Neural cell (in vitro differentiated cells): ENCODE results near the gene TRAPPC6A. TPM values are rescaled to one million over a fixed set of nuclear protein-coding genes. Genes with fewer than 3 reads are reported as not detected.

Experiments used
- H2AFZ ChIP-seq: fragments of 200-600, 300-800 bp; sonication (generic), shearing (Covaris generic); 2 replicates; pipeline ENCODE4 v1.6.0; 2014; ENCODE audit warnings: low read depth, mild to moderate bottlenecking, antibody characterized with exemption, low read length, moderate library complexity
- H3F3A ChIP-seq: fragments of 200-600 bp; shearing (Covaris generic); 2 replicates; pipeline ENCODE4 v1.6.1; 2016; ENCODE audit warnings: mild to moderate bottlenecking, moderate library complexity, mixed read lengths, antibody characterized with exemption, low read length; ENCODE audit not compliant: insufficient read depth, poor library complexity, severe bottlenecking
- H3K27ac ChIP-seq: fragments of 200-600, 300-800 bp; sonication (generic), shearing (Covaris generic); 2 replicates; pipeline ENCODE4 v1.5.1; 2014; ENCODE audit warnings: mild to moderate bottlenecking, low read length, moderate library complexity
- H3K27me3 ChIP-seq: fragments of 300-800, 200-600 bp; sonication (generic), shearing (Covaris generic); 2 replicates; pipeline ENCODE4 v1.6.0; 2014; ENCODE audit warnings: mild to moderate bottlenecking, low read depth, low read length, moderate library complexity; ENCODE audit not compliant: insufficient read depth
- H3K36me3 ChIP-seq: fragments of 300-800, 200-600 bp; sonication (generic), shearing (Covaris generic); 2 replicates; pipeline ENCODE4 v1.5.1; 2014; ENCODE audit warnings: mild to moderate bottlenecking, antibody characterized with exemption, low read length, moderate library complexity; ENCODE audit not compliant: insufficient read depth
- H3K4me2 ChIP-seq: fragments of 300-800, 200-600 bp; sonication (generic), shearing (Covaris generic); 2 replicates; pipeline ENCODE4 v1.6.0; 2014; ENCODE audit warnings: mild to moderate bottlenecking, low read length
- H3K4me3 ChIP-seq: fragments of 300-800, 200-600 bp; sonication (generic), shearing (Covaris generic); 2 replicates; pipeline ENCODE4 v1.5.1; 2014; ENCODE audit warnings: mild to moderate bottlenecking, low read length, moderate library complexity
- H3K79me2 ChIP-seq: fragments of 200-600 bp; shearing (Covaris generic); replicated peaks from 2 replicates; pipeline ENCODE4 v1.6.0; 2014; ENCODE audit warnings: mild to moderate bottlenecking, low read length, moderate library complexity; ENCODE audit not compliant: insufficient read depth
- H3K9ac ChIP-seq: fragments of 300-800, 200-600 bp; sonication (generic), shearing (Covaris generic); 2 replicates; pipeline ENCODE4 v1.6.1; 2016; ENCODE audit warnings: mild to moderate bottlenecking, low read length, mixed read lengths
- H3K9me2 ChIP-seq: fragments of 200-600 bp; shearing (Covaris generic); 2 replicates; pipeline ENCODE4 v1.6.1; 2016; ENCODE audit warnings: mild to moderate bottlenecking, low read length, mixed read lengths; ENCODE audit not compliant: insufficient read depth
- H3K9me3 ChIP-seq: fragments of 200-600, 300-800 bp; sonication (generic), shearing (Covaris generic); 2 replicates; pipeline ENCODE4 v1.6.1; 2016; ENCODE audit warnings: mild to moderate bottlenecking, mixed run types, low read length, moderate library complexity, mixed read lengths
- H4K20me1 ChIP-seq: fragments of 200-600 bp; shearing (Covaris generic); 2 replicates; pipeline ENCODE4 v1.6.1; 2016; ENCODE audit warnings: mild to moderate bottlenecking, mixed run types; ENCODE audit not compliant: insufficient read depth
- EP300 ChIP-seq: fragments of 450-650 bp; conservative IDR thresholded peaks from 2 replicates; pipeline ENCODE4 v1.6.1; 2014; ENCODE audit warnings: antibody characterized with exemption, mild to moderate bottlenecking, moderate library complexity; ENCODE audit not compliant: poor library complexity, severe bottlenecking
- EZH2 ChIP-seq: fragments of 200-600, 300-800 bp; shearing (Covaris generic), sonication (generic); IDR thresholded peaks from 2 replicates; pipeline ENCODE4 v1.6.1; 2014; ENCODE audit warnings: antibody characterized with exemption, low read length, borderline replicate concordance, mild to moderate bottlenecking; ENCODE audit not compliant: insufficient read depth, poor library complexity, severe bottlenecking
- MXI1 ChIP-seq: fragments of 450-650 bp; conservative IDR thresholded peaks from 2 replicates; pipeline ENCODE4 v1.6.1; 2014; ENCODE audit warnings: antibody characterized with exemption, mild to moderate bottlenecking; ENCODE audit not compliant: poor library complexity, severe bottlenecking
- POLR2AphosphoS5 ChIP-seq: IDR thresholded peaks from 2 replicates; pipeline ENCODE4 v1.6.1; 2012
- RAD21 ChIP-seq: fragments of 450-650 bp; conservative IDR thresholded peaks from 2 replicates; pipeline ENCODE4 v1.6.1; 2014; ENCODE audit warnings: antibody characterized with exemption, mild to moderate bottlenecking, moderate library complexity
- SMC3 ChIP-seq: fragments of 450-650 bp; conservative IDR thresholded peaks from 2 replicates; pipeline ENCODE4 v1.6.1; 2014; ENCODE audit warnings: antibody characterized with exemption, mild to moderate bottlenecking, moderate library complexity; ENCODE audit not compliant: poor library complexity
- TAF1 ChIP-seq: IDR thresholded peaks from 2 replicates; pipeline ENCODE4 v1.6.1; 2012; ENCODE audit warnings: low read depth
- polyA plus RNA-seq: library from polyadenylated mRNA; depleted of rRNA; stranded (reverse); fragments of >200 nt; gene quantifications from 2 replicates; pipeline ENCODE4 v1.2.3, GENCODE V29; 2014
- TF ChIP-seq, protein P1 (sequence below): IDR thresholded peaks from 2 replicates; pipeline ENCODE4 v1.6.1; 2012; ENCODE audit warnings: borderline replicate concordance
- TF ChIP-seq, protein P2 (sequence below): fragments of 450-650 bp; IDR thresholded peaks from 2 replicates; pipeline ENCODE4 v1.5.1; 2014; ENCODE audit warnings: antibody characterized with exemption, mild to moderate bottlenecking, moderate library complexity; ENCODE audit not compliant: poor library complexity, severe bottlenecking

Gene TRAPPC6A
- polyA plus RNA-seq, 1 donor from 2014 or later, result 48.5 TPM

- no peak for TF ChIP-seq SMC3
- no peak for TF ChIP-seq EZH2
- TF ChIP-seq POLR2AphosphoS5, result no peak
- TF ChIP-seq, protein P1, sequence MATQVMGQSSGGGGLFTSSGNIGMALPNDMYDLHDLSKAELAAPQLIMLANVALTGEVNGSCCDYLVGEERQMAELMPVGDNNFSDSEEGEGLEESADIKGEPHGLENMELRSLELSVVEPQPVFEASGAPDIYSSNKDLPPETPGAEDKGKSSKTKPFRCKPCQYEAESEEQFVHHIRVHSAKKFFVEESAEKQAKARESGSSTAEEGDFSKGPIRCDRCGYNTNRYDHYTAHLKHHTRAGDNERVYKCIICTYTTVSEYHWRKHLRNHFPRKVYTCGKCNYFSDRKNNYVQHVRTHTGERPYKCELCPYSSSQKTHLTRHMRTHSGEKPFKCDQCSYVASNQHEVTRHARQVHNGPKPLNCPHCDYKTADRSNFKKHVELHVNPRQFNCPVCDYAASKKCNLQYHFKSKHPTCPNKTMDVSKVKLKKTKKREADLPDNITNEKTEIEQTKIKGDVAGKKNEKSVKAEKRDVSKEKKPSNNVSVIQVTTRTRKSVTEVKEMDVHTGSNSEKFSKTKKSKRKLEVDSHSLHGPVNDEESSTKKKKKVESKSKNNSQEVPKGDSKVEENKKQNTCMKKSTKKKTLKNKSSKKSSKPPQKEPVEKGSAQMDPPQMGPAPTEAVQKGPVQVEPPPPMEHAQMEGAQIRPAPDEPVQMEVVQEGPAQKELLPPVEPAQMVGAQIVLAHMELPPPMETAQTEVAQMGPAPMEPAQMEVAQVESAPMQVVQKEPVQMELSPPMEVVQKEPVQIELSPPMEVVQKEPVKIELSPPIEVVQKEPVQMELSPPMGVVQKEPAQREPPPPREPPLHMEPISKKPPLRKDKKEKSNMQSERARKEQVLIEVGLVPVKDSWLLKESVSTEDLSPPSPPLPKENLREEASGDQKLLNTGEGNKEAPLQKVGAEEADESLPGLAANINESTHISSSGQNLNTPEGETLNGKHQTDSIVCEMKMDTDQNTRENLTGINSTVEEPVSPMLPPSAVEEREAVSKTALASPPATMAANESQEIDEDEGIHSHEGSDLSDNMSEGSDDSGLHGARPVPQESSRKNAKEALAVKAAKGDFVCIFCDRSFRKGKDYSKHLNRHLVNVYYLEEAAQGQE, result no peak
- no peak for TF ChIP-seq EP300
- TF ChIP-seq RAD21, result no peak
- no peak for TF ChIP-seq MXI1
- TF ChIP-seq TAF1, result no peak
- TF ChIP-seq, protein P2, sequence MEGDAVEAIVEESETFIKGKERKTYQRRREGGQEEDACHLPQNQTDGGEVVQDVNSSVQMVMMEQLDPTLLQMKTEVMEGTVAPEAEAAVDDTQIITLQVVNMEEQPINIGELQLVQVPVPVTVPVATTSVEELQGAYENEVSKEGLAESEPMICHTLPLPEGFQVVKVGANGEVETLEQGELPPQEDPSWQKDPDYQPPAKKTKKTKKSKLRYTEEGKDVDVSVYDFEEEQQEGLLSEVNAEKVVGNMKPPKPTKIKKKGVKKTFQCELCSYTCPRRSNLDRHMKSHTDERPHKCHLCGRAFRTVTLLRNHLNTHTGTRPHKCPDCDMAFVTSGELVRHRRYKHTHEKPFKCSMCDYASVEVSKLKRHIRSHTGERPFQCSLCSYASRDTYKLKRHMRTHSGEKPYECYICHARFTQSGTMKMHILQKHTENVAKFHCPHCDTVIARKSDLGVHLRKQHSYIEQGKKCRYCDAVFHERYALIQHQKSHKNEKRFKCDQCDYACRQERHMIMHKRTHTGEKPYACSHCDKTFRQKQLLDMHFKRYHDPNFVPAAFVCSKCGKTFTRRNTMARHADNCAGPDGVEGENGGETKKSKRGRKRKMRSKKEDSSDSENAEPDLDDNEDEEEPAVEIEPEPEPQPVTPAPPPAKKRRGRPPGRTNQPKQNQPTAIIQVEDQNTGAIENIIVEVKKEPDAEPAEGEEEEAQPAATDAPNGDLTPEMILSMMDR, result no peak
- H3K4me3 ChIP-seq, result no peak overlapping the region
- H3K9me3 ChIP-seq, result no peaks in the 10 kb centered on the region
- no peak overlapping the region for H3K27ac ChIP-seq
- H3K36me3 ChIP-seq, result no peaks in the 10 kb centered on the region
- no peaks in the 10 kb centered on the region for H4K20me1 ChIP-seq
- H3K9me2 ChIP-seq, result no peaks in the 10 kb centered on the region
- H2AFZ ChIP-seq, result no peak overlapping the region
- H3K4me2 ChIP-seq, result no peak overlapping the region
- no peaks in the 10 kb centered on the region for H3K27me3 ChIP-seq
- H3K79me2 ChIP-seq, result no peaks in the 10 kb centered on the region
- no peak overlapping the region for H3K9ac ChIP-seq
- H3F3A ChIP-seq, result no peaks in the 10 kb centered on the region
These were observed 6.8 kb downstream of the TRAPPC6A start for GRCh38 chr19:45171211-45171623.

GRCh38 chr19:45170146-45171106, 7.6 kb downstream of the TRAPPC6A start:
- Histone ChIP-seq H3K9ac (no peak overlapping the region), H2AFZ (no peak overlapping the region), H3K79me2 (no peaks in the 10 kb centered on the region), H3K9me2 (no peaks in the 10 kb centered on the region), H3K4me3 (no peak overlapping the region), H4K20me1 (no peaks in the 10 kb centered on the region), H3K27me3 (no peaks in the 10 kb centered on the region), H3K36me3 (no peaks in the 10 kb centered on the region), H3F3A (no peaks in the 10 kb centered on the region), H3K27ac (no peak overlapping the region), H3K4me2 (no peak overlapping the region), H3K9me3 (no peaks in the 10 kb centered on the region)
- no peak for TF ChIP-seq SMC3
- TF ChIP-seq, protein P2, result no peak
- no peak for TF ChIP-seq EP300
- TF ChIP-seq, protein P1, result no peak
- TF ChIP-seq RAD21, result no peak
